ENCODE data around the gene MAPK7.

- TF ChIP-seq CTCF (IDR thresholded peaks at IDR 0.05) (no peak), POLR2A (IDR thresholded peaks at IDR 0.05) (no peak)
These were observed 13.4 kb upstream of the MAPK7 start for GRCh38 chr17:19364699-19365498.

Measured in Peyer's patch (tissue), 4 donors.